ENCODE measurements around the gene LRRN2. TPM values are rescaled to one million over a fixed set of nuclear protein-coding genes. Genes with fewer than 3 reads are reported as not detected.

Gene LRRN2
- total RNA-seq, 2 experiments from 2014 or later, result not detected

DNA sequence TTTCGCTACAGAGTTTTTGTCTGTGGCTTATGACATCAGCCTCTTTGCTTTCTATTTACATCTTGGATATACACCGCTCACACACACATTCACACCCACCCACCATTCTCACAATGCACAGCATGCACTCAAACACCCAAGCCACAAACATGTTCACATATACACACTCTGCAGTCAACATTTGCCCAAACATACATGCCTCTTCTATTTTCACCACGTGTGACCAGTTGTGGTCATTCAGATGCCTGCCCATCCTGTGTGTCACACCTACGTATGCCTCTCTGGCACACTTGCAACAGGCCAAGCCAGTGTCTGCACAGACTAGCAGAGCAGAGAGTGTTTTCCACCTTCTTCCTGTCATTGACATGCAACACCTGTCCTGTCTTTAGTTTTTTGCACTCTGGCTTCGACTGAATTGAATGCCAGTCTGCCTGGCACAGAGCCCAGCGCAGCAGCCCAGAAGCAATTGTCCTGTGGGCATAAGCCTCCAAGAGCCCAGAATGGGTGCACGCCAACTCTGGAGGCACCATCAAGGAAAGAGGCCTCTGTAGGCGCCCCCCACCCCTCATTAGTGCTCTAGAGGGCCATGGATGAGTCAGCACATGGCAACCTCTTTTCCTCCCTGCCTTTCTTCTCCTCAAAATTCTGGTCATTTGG lies 37.7 kb upstream of the LRRN2 start:
- no peaks in the 10 kb centered on the region for H3K4me1 ChIP-seq (ENCODE audit: insufficient read depth, low read length)
- H3K36me3 Mint-ChIP-seq (ENCODE audit: low read depth), result no peaks in the 10 kb centered on the region
- H3K4me3 Mint-ChIP-seq, result no peak overlapping the region
- DNase-seq (peak in 1 of 14 experiments; percentile 5), ATAC-seq (ENCODE audit: poor library complexity) (no peak)
- H3K4me1 Mint-ChIP-seq (ENCODE audit: low read depth), result no peaks in the 10 kb centered on the region
- H3K36me3 ChIP-seq (ENCODE audit: insufficient read depth, low read length), result no peaks in the 10 kb centered on the region
- CTCF ChIA-PET, result no interaction called here
- peaks cover 6% of the 10 kb centered on the region for H3K27me3 Mint-ChIP-seq
- no peaks in the 10 kb centered on the region for H3K9me3 ChIP-seq (ENCODE audit: control insufficient read depth in 1 of 2, insufficient read depth in 1 of 2, low read length in 2 of 2)
- POLR2A ChIA-PET, result no interaction called here
- no peak for TF ChIP-seq CTCF (IDR thresholded peaks at IDR 0.05)
- intact Hi-C loops (cut with DNase I, micrococcal nuclease), result no loop called here
- no peak overlapping the region for H3K4me3 ChIP-seq (ENCODE audit: low read length)
- H3K27ac Mint-ChIP-seq, result no peak overlapping the region
- H3K9me3 Mint-ChIP-seq, result no peaks in the 10 kb centered on the region
- no peak overlapping the region for H3K27ac ChIP-seq (ENCODE audit: low read depth in 1 of 2, low read length in 2 of 2)
- H3K27me3 ChIP-seq (ENCODE audit: control insufficient read depth in 1 of 2, insufficient read depth in 2 of 2, low read length in 2 of 2), result no peaks in the 10 kb centered on the region

DNA sequence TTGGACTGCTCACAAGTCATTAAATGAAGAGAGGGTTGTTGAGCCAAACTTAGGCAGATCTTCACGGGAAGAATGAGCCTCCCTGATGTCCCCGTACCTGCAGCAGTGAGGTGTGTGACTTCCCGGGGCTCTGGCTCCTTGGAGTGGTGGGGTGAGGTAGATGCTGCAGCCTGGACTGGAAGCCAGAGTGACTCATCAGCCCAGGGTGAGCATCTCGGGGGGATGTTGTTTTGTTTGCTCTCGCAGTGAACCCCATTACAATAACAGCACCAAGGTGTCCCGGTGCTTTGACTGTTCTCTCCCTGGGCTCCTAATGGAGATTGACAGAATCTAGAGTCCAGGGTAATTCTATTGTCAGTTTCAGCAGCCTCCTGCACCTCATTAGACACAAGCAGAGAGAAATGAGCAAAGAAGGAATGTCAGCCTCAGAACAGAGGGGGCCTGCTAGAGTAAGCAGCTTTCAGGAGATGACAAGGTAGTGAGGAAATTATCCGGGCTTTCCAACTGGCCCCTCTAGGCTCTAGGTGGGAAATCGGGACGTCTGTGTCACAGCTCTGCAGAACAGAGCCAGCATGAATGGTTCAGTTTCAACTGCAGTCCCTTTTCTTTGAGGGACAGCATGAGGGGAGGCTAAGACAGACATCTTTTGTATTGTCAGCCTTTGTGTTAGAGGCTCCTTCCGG lies 36.0 kb upstream of the LRRN2 start:
- ATAC-seq (ENCODE audit: poor library complexity), result no peak
- ChIA-PET CTCF (no interaction called here), POLR2A (no interaction called here)
- Histone ChIP-seq H3K9me3 (ENCODE audit: control insufficient read depth in 1 of 2, insufficient read depth in 1 of 2, low read length in 2 of 2) (no peaks in the 10 kb centered on the region), H3K36me3 (ENCODE audit: insufficient read depth, low read length) (no peaks in the 10 kb centered on the region), H3K27ac (ENCODE audit: low read depth in 1 of 2, low read length in 2 of 2) (no peak overlapping the region), H3K27me3 (ENCODE audit: control insufficient read depth in 1 of 2, insufficient read depth in 2 of 2, low read length in 2 of 2) (no peaks in the 10 kb centered on the region), H3K4me1 (ENCODE audit: insufficient read depth, low read length) (no peaks in the 10 kb centered on the region), H3K4me3 (ENCODE audit: low read length) (no peak overlapping the region)
- H3K36me3 Mint-ChIP-seq (ENCODE audit: low read depth), result no peaks in the 10 kb centered on the region
- intact Hi-C loops (cut with DNase I, micrococcal nuclease), result no loop called here
- no peak overlapping the region for H3K27ac Mint-ChIP-seq
- no peak overlapping the region for H3K4me3 Mint-ChIP-seq
- H3K9me3 Mint-ChIP-seq, result no peaks in the 10 kb centered on the region
- DNase-seq, result no peak
- peaks cover 3% of the 10 kb centered on the region for H3K27me3 Mint-ChIP-seq
- no peaks in the 10 kb centered on the region for H3K4me1 Mint-ChIP-seq (ENCODE audit: low read depth)
- no peak for TF ChIP-seq CTCF (IDR thresholded peaks at IDR 0.05)

DNA sequence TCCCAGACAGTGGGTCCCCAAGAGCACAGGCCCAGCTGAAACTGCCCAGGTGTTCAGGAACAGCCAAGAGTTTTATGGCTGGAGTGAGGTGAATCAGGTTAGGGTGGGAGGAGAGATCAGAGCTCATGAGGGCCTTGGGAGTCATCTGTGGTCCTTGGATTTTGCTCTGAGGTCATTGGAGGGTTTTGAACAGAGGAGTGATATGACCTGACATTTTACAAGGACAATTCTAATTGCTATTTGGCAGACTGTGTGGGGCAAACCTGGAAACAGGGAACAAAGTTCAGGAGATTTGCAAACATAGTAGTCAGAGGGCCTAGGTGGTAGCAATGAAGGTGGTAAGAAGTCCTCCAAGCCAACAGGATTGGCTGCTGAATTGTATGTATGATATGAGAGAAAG lies 31.1 kb upstream of the LRRN2 start:
- CTCF ChIA-PET, result no interaction called here
- H3K36me3 ChIP-seq (ENCODE audit: insufficient read depth, low read length), result no peaks in the 10 kb centered on the region
- Mint-ChIP-seq H3K9me3 (no peaks in the 10 kb centered on the region), H3K4me1 (ENCODE audit: low read depth) (peaks cover 8% of the 10 kb centered on the region), H3K27me3 (peaks cover 25% of the 10 kb centered on the region), H3K36me3 (ENCODE audit: low read depth) (no peaks in the 10 kb centered on the region), H3K27ac (no peak overlapping the region), H3K4me3 (no peak overlapping the region)
- DNase-seq (no peak), ATAC-seq (ENCODE audit: poor library complexity) (no peak)
- TF ChIP-seq CTCF (IDR thresholded peaks at IDR 0.05), result no peak
- intact Hi-C loops (cut with DNase I, micrococcal nuclease), result no loop called here
- no peak overlapping the region for H3K4me3 ChIP-seq (ENCODE audit: low read length)
- H3K4me1 ChIP-seq (ENCODE audit: insufficient read depth, low read length), result no peaks in the 10 kb centered on the region
- H3K9me3 ChIP-seq (ENCODE audit: control insufficient read depth in 1 of 2, insufficient read depth in 1 of 2, low read length in 2 of 2), result peaks cover 0 to 5% of the 10 kb centered on the region in 2 experiments
- POLR2A ChIA-PET, result no interaction called here
- H3K27ac ChIP-seq (ENCODE audit: low read depth in 1 of 2, low read length in 2 of 2), result no peak overlapping the region
- peaks cover 5 to 10% of the 10 kb centered on the region in 2 experiments for H3K27me3 ChIP-seq (ENCODE audit: control insufficient read depth in 1 of 2, insufficient read depth in 2 of 2, low read length in 2 of 2)
